Measurements from ENCODE around the gene AGBL4.

DNA sequence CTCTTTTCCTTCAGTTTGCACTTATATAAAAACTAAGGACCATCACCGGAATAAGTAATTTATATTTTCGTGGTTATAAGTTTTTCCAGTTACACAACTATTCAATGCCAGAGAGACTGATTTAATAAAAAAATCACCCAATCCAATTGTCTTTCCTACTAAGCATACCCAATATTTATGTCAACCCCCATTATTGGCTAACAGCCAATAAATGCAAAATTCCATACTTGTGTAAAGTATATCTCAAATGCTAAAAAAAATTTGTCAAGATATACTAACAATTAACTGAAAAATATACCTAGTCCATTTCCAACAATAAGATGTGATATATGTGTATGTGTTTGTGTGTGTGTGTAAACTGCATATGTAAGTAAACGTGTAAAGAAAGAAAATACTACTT, 117.4 kb downstream of the AGBL4 start:
- no peak for TF ChIP-seq TAF1 (IDR thresholded peaks at IDR 0.05; ENCODE audit: borderline replicate concordance, low read depth, low read length)
- TF ChIP-seq POLR2AphosphoS5 (IDR thresholded peaks at IDR 0.05; ENCODE audit: low read depth, low read length): no peak
- TF ChIP-seq POLR2A (IDR thresholded peaks at IDR 0.05; ENCODE audit: low read depth, low read length): no peak

Data from GM12892 (cell line).